ENCODE data around the gene BDKRB1.

GRCh38 chr14:96206461-96206860 is 49.5 kb upstream of the BDKRB1 start:
- TF ChIP-seq TAF1 (IDR thresholded peaks at IDR 0.05; ENCODE audit: low read depth, low read length) (no peak), POLR2A (IDR thresholded peaks at IDR 0.05; ENCODE audit: low read depth, low read length) (no peak)

Measured in GM12891 (cell line).